HuH-7 (cell line): ENCODE results near the gene SPATA6.

Source experiments
- DNase-seq: peaks from one replicate; pipeline ENCODE4 v3.0.0; 2011; ENCODE audit warnings: low spot score

Gene SPATA6

GRCh38 chr1:48251323-48251722 is 220.7 kb downstream of the SPATA6 start:
- DNase-seq, result no peak

DNA sequence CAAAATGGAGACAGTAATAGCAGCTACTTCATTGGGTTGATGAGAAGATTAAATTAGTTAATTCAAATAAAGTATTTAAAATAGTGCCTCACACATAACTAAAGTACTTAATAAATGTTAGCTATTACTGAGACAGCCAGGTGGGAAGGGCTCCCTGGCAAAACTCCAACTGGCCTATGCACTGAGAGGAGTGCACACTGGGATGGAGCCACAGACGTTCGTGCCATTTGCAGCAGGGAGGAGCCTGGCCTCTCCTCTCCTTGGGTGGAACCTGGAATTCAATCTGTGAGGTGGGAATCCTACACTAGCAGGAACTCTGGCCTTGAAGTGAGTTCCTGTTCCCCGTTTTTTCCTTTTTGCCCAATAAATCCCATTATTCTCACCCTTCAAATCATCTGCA is 221.4 kb downstream of the SPATA6 start:
- no peak for DNase-seq

- DNase-seq, result no peak
Observed at GRCh38 chr1:48249868-48250267, 222.1 kb downstream of the SPATA6 start.

DNA sequence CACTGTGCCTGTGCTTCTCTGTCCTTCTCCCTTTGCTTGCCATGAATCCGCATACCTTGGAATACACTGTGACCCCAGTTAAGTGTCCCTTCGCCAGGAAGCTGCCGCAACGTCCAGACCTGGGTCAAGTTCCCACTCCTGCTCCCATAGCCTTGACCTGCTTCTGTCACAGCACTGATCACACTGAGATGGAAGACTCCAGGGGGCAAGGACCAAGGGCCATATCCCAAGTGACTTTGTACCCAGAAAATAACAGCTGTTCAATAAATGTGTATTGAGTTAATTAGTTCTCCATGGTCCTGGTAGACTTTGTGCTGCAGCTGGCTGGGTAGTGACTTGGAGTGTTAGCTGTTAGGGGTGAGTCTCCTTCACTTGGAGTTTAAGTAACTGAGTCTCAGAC is 223.6 kb downstream of the SPATA6 start:
- no peak for DNase-seq

GRCh38 chr1:48246727-48247126 is 225.3 kb downstream of the SPATA6 start:
- DNase-seq, result no peak
